Liver (tissue), 9 donors: Measurements from ENCODE around the gene PDPN. TPM values are rescaled to one million over a fixed set of nuclear protein-coding genes. Genes with fewer than 3 reads are reported as not detected.

Experiments used
- DNase-seq: peaks from one replicate; pipeline ENCODE4 v3.0.0-alpha.2; 2017; ENCODE audit warnings: low spot score
- H3K27ac ChIP-seq, 2 donors: one replicate each; pipeline ENCODE4 v1.7.0; 2013; ENCODE audit warnings: inconsistent platforms in 2 of 2, low read length in 2 of 2, control low read depth in 1 of 2, low read depth in 1 of 2, mild to moderate bottlenecking in 1 of 2
- H3K27me3 ChIP-seq, 4 donors: one replicate each; pipeline versions ENCODE4 v1.6.1 to v1.7.0; 2013; ENCODE audit warnings: low read length in 3 of 4, inconsistent platforms in 1 of 4, mild to moderate bottlenecking in 1 of 4, moderate library complexity in 1 of 4; ENCODE audit not compliant: control insufficient read depth in 4 of 4, insufficient read depth in 4 of 4
- H3K36me3 ChIP-seq, 4 donors: one replicate each; pipeline versions ENCODE4 v1.6.1 to v1.7.0; 2013; ENCODE audit warnings: low read length in 3 of 4, mild to moderate bottlenecking in 3 of 4, low read depth in 1 of 4, moderate library complexity in 1 of 4; ENCODE audit not compliant: control insufficient read depth in 4 of 4, insufficient read depth in 3 of 4
- H3K4me1 ChIP-seq, 4 donors: one replicate each; pipeline versions ENCODE4 v1.6.1 to v1.7.0; 2013; ENCODE audit warnings: low read length in 3 of 4, mild to moderate bottlenecking in 3 of 4, moderate library complexity in 1 of 4; ENCODE audit not compliant: control insufficient read depth in 4 of 4, insufficient read depth in 4 of 4
- H3K4me3 ChIP-seq, 3 donors: one replicate each; pipeline versions ENCODE4 v1.6.1 to v1.7.0; 2013; ENCODE audit warnings: low read length in 3 of 3, control low read depth in 1 of 3, low read depth in 1 of 3, mild to moderate bottlenecking in 1 of 3
- H3K9ac ChIP-seq, 2 donors: one replicate each; pipeline ENCODE4 v1.7.0; 2013; ENCODE audit warnings: low read length in 2 of 2, mild to moderate bottlenecking in 2 of 2, moderate library complexity in 2 of 2, control low read depth in 1 of 2, low read depth in 1 of 2
- H3K9me3 ChIP-seq, 4 donors: one replicate each; pipeline versions ENCODE4 v1.6.1 to v1.7.0; 2013; ENCODE audit warnings: low read length in 3 of 4; ENCODE audit not compliant: control insufficient read depth in 4 of 4
- ATF3 ChIP-seq: IDR thresholded peaks from 2 replicates; pipeline ENCODE4 v1.6.1; 2016; ENCODE audit warnings: antibody characterized with exemption
- CTCF ChIP-seq: fragments of 150-350 bp; IDR thresholded peaks from 2 replicates; pipeline ENCODE4 v1.5.1; 2017; ENCODE audit warnings: improper control_type of control experiment, low read depth, low read length; ENCODE audit not compliant: missing input control
- EGR1 ChIP-seq, 2 donors: IDR thresholded peaks; 2 replicates each; pipeline ENCODE4 v1.6.1; 2016 to 2018; ENCODE audit warnings: antibody characterized with exemption in 2 of 2, low read depth in 2 of 2
- FOXA1 ChIP-seq: IDR thresholded peaks from 2 replicates; pipeline ENCODE4 v1.6.1; 2016; ENCODE audit warnings: antibody characterized with exemption
- GABPA ChIP-seq, 2 donors: IDR thresholded peaks in 1 of 2; conservative IDR thresholded peaks in 1 of 2; 2 replicates each; pipeline ENCODE4 v1.6.1; 2016; ENCODE audit warnings: antibody characterized with exemption in 2 of 2, mild to moderate bottlenecking in 1 of 2, moderate library complexity in 1 of 2
- HNF4G ChIP-seq: IDR thresholded peaks from 2 replicates; pipeline ENCODE4 v1.6.1; 2016; ENCODE audit warnings: antibody characterized with exemption
- JUND ChIP-seq, 2 donors: IDR thresholded peaks; 2 replicates each; pipeline ENCODE4 v1.6.1; 2016; ENCODE audit warnings: antibody characterized with exemption in 2 of 2
- MAX ChIP-seq: IDR thresholded peaks from 2 replicates; pipeline ENCODE4 v1.6.1; 2016; ENCODE audit warnings: antibody characterized with exemption
- NR2F2 ChIP-seq: IDR thresholded peaks from 2 replicates; pipeline ENCODE4 v1.6.1; 2016; ENCODE audit warnings: antibody characterized with exemption
- RAD21 ChIP-seq, 2 donors: IDR thresholded peaks; 2 replicates each; pipeline ENCODE4 v1.6.1; 2016; ENCODE audit warnings: antibody characterized with exemption in 2 of 2, mild to moderate bottlenecking in 2 of 2
- REST ChIP-seq: IDR thresholded peaks from 2 replicates; pipeline ENCODE4 v1.6.1; 2016; ENCODE audit warnings: antibody characterized with exemption, mild to moderate bottlenecking
- RXRA ChIP-seq, 2 donors: IDR thresholded peaks; 2 replicates each; pipeline ENCODE4 v1.6.1; 2017 to 2018; ENCODE audit warnings: antibody characterized with exemption in 2 of 2, mild to moderate bottlenecking in 1 of 2
- SP1 ChIP-seq: IDR thresholded peaks from 2 replicates; pipeline ENCODE4 v1.6.1; 2018; ENCODE audit warnings: antibody characterized with exemption, mild to moderate bottlenecking
- TAF1 ChIP-seq: conservative IDR thresholded peaks from 2 replicates; pipeline ENCODE4 v1.6.1; 2016; ENCODE audit warnings: antibody characterized with exemption, mild to moderate bottlenecking
- YY1 ChIP-seq: IDR thresholded peaks from 2 replicates; pipeline ENCODE4 v1.6.1; 2016; ENCODE audit warnings: antibody characterized with exemption, mild to moderate bottlenecking
- ZBTB33 ChIP-seq: IDR thresholded peaks from 2 replicates; pipeline ENCODE4 v1.6.1; 2016; ENCODE audit warnings: antibody characterized with exemption
- WGBS: extraction: QIAGEN DNeasy Blood & Tissue Kit; methylation state at CpG from one replicate; pipeline ENCODE4 v1.1.7; 2013; 5-methylcytosine and 5-hydroxymethylcytosine counted together
- polyA plus RNA-seq, 2 donors: library from polyadenylated mRNA; stranded (reverse) in 1 of 2; unstranded in 1 of 2; fragments of 200-250 nt in 1 of 2; fragments of >200 nt in 1 of 2; fragmentation: Nextera tagmentation in 1 of 2; extraction: Ambion mirVana in 1 of 2; gene quantifications; one replicate each; pipeline versions ENCODE4 v1.2.1 to v1.2.3, GENCODE V29; 2013 to 2015
- total RNA-seq, 2 donors: library from RNA; depleted of rRNA; stranded (reverse); fragments of >200 nt; gene quantifications; one replicate each; pipeline ENCODE4 v1.2.3, GENCODE V29; 2014
- donor health status: healthy.
- donor health status: healthy.
- donor health status: healthy.
- donor health status: healthy.
- donor health status: healthy.

Gene PDPN
- total and polyA plus RNA-seq, 4 donors = 0.09 to 0.31 (median 0.21) TPM

GRCh38 chr1:13544221-13544556 lies 39.4 kb upstream of the PDPN start:
- Histone ChIP-seq H3K27ac (no peak overlapping the region), H3K9me3 (no peaks in the 10 kb centered on the region), H3K4me3 (no peak overlapping the region), H3K36me3 (no peaks in the 10 kb centered on the region), H3K9ac (no peak overlapping the region), H3K27me3 (peaks cover 0 to 6% (median under 1%) of the 10 kb centered on the region in 4 donors), H3K4me1 (no peaks in the 10 kb centered on the region)
- TF ChIP-seq HNF4G (no peak), RXRA (IDR thresholded peaks at IDR 0.05) (no peak), RAD21 (IDR thresholded peaks at IDR 0.05) (no peak), TAF1 (no peak), CTCF (no peak), SP1 (no peak), ATF3 (no peak)
- WGBS = 65% methylated on average over 5 of the region's 5 CpGs
- no peak for DNase-seq

GRCh38 chr1:13546791-13547190 lies 36.8 kb upstream of the PDPN start:
- DNase-seq = no peak

More at GRCh38 chr1:13546791-13547190, 36.8 kb upstream of the PDPN start:
- WGBS = 64% methylated on average over 3 of the region's 3 CpGs
- H3K4me3 ChIP-seq = no peak overlapping the region
- no peaks in the 10 kb centered on the region for H3K4me1 ChIP-seq
- H3K27ac ChIP-seq = no peak overlapping the region
- H3K27me3 ChIP-seq = peaks cover 0 to 6% (median under 1%) of the 10 kb centered on the region in 4 donors
- no peak overlapping the region for H3K9ac ChIP-seq
- H3K36me3 ChIP-seq = no peaks in the 10 kb centered on the region
- TF ChIP-seq ZBTB33 (no peak), SP1 (no peak), CTCF (no peak), EGR1 (IDR thresholded peaks at IDR 0.05; ENCODE audit: low read depth in 2 of 2) (no peak), GABPA (IDR thresholded peaks at IDR 0.05 in 1 of 2, conservative IDR thresholded peaks at IDR 0.05 in 1 of 2) (no peak), TAF1 (no peak), MAX (no peak), YY1 (no peak), NR2F2 (no peak), HNF4G (no peak), REST (no peak), RAD21 (IDR thresholded peaks at IDR 0.05) (no peak), RXRA (IDR thresholded peaks at IDR 0.05) (no peak), FOXA1 (no peak), JUND (IDR thresholded peaks at IDR 0.05) (no peak), ATF3 (no peak)
- no peaks in the 10 kb centered on the region for H3K9me3 ChIP-seq
